HG02642 (cell line): ENCODE measurements around the gene TMEM61.

ENCODE experiments used
- ATAC-seq: cut with Tn5 transposase; IDR thresholded peaks from one replicate; pipeline ENCODE4 v1.9.1; 2021; ENCODE audit warnings: mild to moderate bottlenecking; ENCODE audit not compliant: unreplicated experiment, poor library complexity

Gene TMEM61

DNA sequence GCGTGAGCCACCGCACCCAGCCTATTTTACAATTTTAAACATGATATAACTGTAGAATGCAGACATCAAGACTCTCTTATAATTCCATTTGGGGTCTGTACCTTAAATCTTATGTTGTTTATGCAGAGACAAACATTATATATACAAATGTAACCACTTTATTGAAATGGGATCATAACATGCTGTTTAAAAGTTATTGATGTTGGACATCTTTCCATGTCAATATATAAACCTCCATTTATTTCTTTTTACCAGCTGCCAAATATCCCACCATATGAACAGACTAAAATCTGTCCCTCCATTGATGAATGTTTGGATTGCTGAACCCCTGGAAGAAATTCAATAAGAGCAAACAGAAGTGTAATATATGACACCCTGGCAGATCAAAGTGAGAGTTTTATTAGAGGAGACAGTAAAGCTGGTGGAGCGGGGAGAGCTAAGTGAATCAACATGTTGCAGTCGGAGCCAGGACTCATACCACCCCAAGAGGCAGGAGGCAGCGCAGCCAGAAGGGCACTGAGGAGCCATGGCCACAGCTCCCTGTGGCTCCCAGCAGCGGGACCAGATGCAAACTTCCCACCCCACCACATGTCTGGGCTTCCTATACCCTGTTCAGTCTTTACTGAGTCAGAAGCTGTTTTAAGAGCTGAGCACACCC, 54.2 kb downstream of the TMEM61 start:
- no peak for ATAC-seq

DNA sequence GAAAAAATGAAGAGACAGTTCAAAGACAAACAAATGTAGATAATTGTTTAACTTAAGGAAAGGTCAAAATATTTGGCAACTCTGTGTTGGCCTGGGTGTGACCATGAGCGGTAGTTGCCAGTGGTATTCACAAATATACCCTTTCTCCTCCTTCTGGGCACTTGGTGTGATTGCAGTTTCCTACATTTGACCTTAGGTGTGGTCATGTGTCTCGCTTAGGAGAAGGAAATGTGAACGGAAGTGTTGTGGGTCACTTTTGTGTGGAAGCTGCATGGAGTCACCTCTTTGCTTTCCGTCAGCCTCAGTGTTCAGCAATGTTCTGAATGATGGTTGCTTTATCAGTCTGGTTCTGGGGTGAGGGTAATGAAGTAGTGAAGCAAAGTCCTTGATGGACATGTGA, 55.5 kb downstream of the TMEM61 start:
- ATAC-seq: no peak

DNA sequence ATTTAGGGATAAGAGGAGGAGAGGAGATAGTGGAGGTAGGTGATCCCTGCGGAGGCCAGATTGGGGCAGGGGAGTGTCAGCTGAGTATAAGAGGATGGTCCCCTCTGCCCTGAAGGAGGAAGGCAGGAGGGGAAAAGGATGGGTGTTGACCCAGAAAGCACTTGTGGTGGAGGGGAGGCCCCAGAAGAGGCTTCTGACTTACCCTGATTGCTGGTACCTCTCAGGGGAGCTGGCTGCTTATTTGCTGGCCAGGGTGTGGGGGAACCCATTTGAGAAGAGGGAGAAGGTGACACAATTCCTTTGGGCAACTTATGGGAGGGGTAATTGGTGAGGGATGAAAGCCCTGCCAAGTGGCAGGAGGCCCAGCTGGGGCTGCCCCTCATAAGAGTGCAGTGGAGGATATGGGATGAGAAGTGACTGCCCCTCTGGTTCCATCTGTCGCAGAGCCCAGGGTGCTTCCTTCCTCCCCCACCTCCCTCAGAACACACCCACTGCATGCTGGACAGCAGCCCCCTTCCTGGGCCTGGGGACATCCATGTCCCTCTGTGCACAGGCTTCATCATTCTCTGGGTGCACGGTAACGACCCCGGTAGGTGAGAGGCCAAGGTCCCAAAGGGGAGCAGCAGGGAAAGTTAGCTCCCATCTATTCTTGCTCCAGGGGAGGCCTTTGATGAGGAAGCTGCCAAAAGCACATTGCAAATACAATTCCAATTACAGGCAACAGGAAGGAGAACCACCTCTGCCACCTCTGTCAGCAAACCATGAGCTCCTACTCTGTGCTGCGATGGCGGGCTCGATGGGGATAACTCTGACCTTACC, 57.5 kb downstream of the TMEM61 start:
- no peak for ATAC-seq

DNA sequence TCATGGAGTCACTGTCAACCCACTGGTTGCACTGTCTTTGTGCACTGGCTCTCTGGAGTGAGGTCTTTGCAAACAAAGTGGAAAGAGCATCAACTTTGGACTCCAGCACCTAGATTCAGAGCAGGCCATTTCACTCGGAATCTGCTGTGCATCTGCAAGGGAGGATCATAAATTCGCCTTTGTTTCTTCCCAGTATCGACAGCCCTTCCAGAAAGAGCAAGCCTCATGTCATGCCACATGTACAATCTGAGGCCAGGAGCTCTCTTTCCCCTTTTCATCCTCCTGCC, 58.1 kb downstream of the TMEM61 start:
- ATAC-seq: no peak

DNA sequence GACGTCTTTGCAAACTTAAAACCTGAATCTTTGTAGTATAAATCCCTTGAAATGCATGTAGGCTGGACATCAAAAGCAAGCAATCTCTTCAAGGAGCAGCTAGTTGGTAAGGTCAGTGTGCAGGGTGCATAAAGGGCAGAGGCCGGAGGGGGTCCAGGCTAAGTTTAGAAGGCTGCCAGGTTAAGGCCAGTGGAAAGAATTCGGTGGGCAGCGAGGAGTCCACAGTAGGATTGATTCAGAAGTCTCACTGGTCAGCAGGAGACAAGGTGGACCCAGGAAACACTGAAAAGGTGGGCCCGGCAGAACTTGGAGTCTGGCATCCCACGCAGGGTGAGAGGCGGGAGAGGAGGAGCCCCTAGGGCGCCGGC, 58.5 kb downstream of the TMEM61 start:
- ATAC-seq: no peak

DNA sequence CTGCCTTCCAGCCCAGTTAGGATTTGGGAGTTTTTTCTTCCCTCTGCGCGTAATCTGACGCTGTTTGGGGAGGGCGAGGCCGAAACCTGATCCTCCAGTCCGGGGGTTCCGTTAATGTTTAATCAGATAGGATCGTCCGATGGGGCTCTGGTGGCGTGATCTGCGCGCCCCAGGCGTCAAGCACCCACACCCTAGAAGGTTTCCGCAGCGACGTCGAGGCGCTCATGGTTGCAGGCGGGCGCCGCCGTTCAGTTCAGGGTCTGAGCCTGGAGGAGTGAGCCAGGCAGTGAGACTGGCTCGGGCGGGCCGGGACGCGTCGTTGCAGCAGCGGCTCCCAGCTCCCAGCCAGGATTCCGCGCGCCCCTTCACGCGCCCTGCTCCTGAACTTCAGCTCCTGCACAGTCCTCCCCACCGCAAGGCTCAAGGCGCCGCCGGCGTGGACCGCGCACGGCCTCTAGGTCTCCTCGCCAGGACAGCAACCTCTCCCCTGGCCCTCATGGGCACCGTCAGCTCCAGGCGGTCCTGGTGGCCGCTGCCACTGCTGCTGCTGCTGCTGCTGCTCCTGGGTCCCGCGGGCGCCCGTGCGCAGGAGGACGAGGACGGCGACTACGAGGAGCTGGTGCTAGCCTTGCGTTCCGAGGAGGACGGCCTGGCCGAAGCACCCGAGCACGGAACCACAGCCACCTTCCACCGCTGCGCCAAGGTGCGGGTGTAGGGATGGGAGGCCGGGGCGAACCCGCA, 59.1 kb downstream of the TMEM61 start, which contains the start of gene PCSK9:
Gene PCSK9, plus strand, starts transcription at position 207 of the 741 bp plus-strand sequence. Its CDS starts 290 bp downstream, at position 497.
- no peak for ATAC-seq

DNA sequence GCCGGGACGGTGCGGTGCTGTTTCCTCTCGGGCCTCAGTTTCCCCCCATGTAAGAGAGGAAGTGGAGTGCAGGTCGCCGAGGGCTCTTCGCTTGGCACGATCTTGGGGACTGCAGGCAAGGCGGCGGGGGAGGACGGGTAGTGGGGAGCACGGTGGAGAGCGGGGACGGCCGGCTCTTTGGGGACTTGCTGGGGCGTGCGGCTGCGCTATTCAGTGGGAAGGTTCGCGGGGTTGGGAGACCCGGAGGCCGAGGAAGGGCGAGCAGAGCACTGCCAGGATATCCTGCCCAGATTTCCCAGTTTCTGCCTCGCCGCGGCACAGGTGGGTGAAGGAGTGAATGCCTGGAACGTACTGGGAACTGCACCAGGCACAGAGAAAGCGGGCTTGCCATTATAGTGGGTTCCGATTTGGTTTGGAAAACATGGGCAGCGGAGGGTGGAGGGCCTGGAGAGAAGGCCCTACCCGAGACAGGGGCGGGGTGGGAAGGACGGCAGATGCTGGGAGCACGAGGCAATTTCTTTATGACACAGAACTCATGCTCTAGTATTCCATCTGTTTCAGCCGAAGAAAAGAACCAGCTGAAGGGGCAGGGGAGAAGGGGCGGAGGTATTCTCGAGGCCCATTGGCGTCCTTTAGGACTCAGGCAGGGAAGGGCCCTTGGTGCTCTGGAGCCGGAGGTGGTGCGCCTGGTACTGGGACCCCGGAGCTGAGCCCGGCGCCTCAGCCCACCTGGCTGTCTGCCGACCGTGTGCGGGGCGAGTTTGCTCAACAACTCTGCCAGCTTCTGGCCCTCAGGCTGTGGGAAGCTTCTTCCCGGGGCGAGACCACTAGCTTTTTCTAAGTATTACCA, 59.9 kb downstream of the TMEM61 start:
- no peak for ATAC-seq

- ATAC-seq: no peak
Observed at GRCh38 chr1:55040933-55041494, 60.6 kb downstream of the TMEM61 start.

DNA sequence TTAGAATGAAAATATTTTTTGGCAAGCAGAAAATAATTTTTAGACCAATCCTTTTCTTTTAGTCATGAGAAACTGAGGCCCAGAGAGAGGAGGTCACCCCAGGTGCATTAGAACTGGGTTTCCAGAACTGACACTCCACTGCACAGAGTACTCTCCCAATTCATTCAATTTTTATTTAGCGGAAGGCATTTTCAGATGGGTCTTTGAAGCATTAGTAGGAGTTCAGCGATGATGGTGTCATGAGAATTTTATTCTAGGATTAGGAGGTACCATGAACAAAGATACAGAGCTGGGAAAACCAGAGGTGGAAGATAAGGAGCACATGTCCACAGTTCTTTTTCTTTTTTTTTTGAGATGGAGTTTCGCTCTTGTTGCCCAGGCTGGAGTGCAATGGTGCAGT, 61.2 kb downstream of the TMEM61 start:
- no peak for ATAC-seq
